GM13976 (cell line): ENCODE data around the gene RCCD1.

Experiments
- DNase-seq: peaks from one replicate; pipeline ENCODE4 v3.0.0; 2012; ENCODE audit warnings: low spot score
- CTCF ChIP-seq: IDR thresholded peaks from 2 replicates; pipeline ENCODE4 v1.5.1; 2012; ENCODE audit warnings: borderline replicate concordance, mild to moderate bottlenecking; ENCODE audit not compliant: insufficient read depth; ENCODE audit errors: extremely low read depth, missing control alignments, control extremely low read depth
- in situ Hi-C: fragments of 300-500 bp; cut with MboI; formaldehyde crosslinking; loops from one replicate; pipeline ENCODE4 v1.12.0; 2022; ENCODE audit warnings: low sequenced_read_pairs, mixed read lengths, inconsistent platforms; ENCODE audit not compliant: unreplicated experiment

RCCD1 gene

DNA sequence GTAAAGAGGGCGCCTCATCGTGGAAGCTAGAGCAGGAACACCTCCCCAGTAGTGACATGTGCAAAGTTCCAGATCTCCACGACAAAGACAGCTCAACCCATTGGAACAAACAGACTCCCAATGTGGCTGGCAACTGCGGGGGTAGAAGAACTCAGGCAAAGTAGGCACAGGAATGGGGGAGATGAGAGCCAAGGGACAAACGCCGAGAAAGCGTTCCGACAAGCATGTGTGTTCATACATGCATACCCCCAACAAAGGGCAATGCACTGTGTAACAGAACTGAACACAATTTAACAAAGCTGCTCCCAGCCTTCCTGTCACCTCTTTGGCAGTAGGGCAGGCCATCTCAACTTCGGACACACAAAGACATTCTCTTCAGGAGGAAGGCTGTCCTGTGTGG is 11.6 kb downstream of the RCCD1 start:
- in situ Hi-C loops: no loop called here
- DNase-seq: no peak
- TF ChIP-seq CTCF: no peak

GRCh38 chr15:90967206-90967605 is 12.5 kb downstream of the RCCD1 start:
- TF ChIP-seq CTCF: no peak
- DNase-seq: no peak
- in situ Hi-C loops: no loop called here

GRCh38 chr15:90968434-90968833 is 13.8 kb downstream of the RCCD1 start:
- in situ Hi-C loops: no loop called here
- no peak for DNase-seq
- no peak for TF ChIP-seq CTCF

DNA sequence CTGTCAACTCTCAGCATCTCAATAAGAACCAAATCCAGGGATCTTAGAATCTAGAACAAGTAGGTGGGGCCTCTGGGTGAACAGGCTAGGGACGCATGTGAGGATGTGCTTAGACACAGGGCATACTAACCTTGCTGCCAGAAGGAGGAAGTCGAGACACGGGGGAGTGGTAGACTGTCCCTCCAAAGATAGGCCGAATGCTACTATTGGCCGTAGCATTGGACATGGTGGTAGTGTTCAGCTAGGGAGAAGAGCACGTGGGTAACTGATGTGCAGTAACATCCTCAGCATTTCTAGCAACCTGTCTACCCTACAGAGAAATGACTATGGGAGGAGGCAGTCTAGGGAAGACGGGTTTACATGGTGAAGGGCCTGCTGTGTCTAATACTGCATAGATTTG is 15.6 kb downstream of the RCCD1 start:
- no peak for TF ChIP-seq CTCF
- no peak for DNase-seq
- in situ Hi-C loops: no loop called here

DNA sequence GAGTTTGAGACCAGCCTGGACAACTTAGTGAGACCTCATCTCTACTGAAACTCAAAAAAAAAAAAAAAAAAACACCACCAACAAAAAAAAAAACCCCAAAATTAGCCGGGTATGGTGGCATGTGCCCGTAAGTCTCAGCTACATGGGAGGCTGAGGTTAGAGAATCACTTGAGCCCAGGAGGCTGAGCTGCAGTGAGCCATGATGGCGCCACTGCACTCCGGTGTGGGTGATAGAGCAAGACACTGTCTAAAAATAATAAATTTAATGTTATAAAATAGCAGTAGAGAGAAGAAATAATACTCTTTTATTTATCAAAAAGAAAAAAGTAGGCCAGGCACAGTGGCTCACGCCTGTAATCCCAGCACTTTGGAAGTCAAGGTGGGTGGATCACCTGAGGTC is 17.4 kb downstream of the RCCD1 start:
- in situ Hi-C loops: no loop called here

DNA sequence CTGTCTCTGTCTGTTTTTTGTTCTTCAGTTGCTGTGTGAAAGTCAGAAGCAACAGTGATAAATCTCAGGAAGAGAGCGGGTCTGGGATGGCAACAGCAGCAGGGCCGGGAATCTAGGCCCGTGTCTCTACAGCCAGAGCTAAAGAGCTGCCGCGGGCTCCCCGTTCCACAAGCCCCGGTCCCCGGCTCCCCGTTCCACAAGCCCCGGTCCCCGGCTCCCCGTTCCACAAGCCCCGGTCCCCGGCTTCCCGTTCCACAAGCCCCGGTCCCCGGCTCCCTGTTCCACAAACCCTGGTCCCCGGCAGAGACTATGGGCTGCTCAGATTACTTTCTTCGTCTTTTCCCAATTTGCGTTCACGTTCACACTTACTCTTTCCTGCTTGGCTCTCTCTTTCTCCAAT is 19.5 kb downstream of the RCCD1 start:
- no peak for DNase-seq
- TF ChIP-seq CTCF: no peak
- in situ Hi-C loops: no loop called here

More for the DNA sequence above, 17.4 kb downstream of the RCCD1 start:
- DNase-seq: no peak
- no peak for TF ChIP-seq CTCF

- no peak for DNase-seq
- in situ Hi-C loops: no loop called here
- TF ChIP-seq CTCF: no peak
These were observed 24.9 kb downstream of the RCCD1 start for GRCh38 chr15:90979582-90979981.
